A673 (cell line): Measurements from ENCODE around the gene NYNRIN. TPM values are rescaled to one million over a fixed set of nuclear protein-coding genes. Genes with fewer than 3 reads are reported as not detected.

Experiments
- BruUV-seq: library from RNA; stranded (reverse); fragments of 400-500 nt; replicated peaks from 2 replicates; lab custom pipeline; 2021; lab: Mats Ljungman, UMichigan
- CTCF ChIA-PET: fragments of 300-600 bp; sonication (Branson Sonifier 250); formaldehyde crosslinking; loops from one replicate; lab custom pipeline; 2022; ENCODE audit warnings: antibody characterized with exemption; lab: Charles Lee
- POLR2A ChIA-PET: fragments of 300-600 bp; sonication (Branson Sonifier 250); formaldehyde crosslinking; loops from one replicate; lab custom pipeline; 2022; ENCODE audit warnings: antibody characterized with exemption; ENCODE audit not compliant: low non-redundant PET; lab: Charles Lee
- DNase-seq: peaks from one replicate; pipeline ENCODE4 v3.0.0-alpha.2; 2015; ENCODE audit warnings: low spot score
- H3K27ac ChIP-seq: fragments of 200-600 bp; sonication (generic); 2 replicates; pipeline ENCODE4 v1.5.1; 2016; ENCODE audit warnings: mixed run types, low read depth, mild to moderate bottlenecking, mixed read lengths, antibody characterized with exemption, low read length; ENCODE audit not compliant: poor library complexity, severe bottlenecking
- H3K27me3 ChIP-seq: fragments of 200-600 bp; sonication (generic); replicated peaks from 2 replicates; pipeline ENCODE4 v1.6.1; 2017; ENCODE audit warnings: mixed run types, low read depth, mild to moderate bottlenecking, mixed read lengths, antibody characterized with exemption, low read length; ENCODE audit not compliant: insufficient read depth, poor library complexity
- H3K36me3 ChIP-seq: fragments of 200-600 bp; sonication (generic); 2 replicates; pipeline ENCODE4 v1.6.1; 2016; ENCODE audit warnings: mixed run types, mild to moderate bottlenecking, mixed read lengths, antibody characterized with exemption, low read length; ENCODE audit not compliant: insufficient read depth, poor library complexity, severe bottlenecking
- H3K4me1 ChIP-seq: fragments of 200-600 bp; sonication (generic); 2 replicates; pipeline ENCODE4 v1.6.1; 2017; ENCODE audit warnings: mixed run types, mild to moderate bottlenecking, mixed read lengths, antibody characterized with exemption, low read length; ENCODE audit not compliant: insufficient read depth, poor library complexity, severe bottlenecking
- H3K4me3 ChIP-seq: fragments of 200-600 bp; sonication (generic); 2 replicates; pipeline ENCODE4 v1.5.1; 2016; ENCODE audit warnings: low read depth, mixed run types, mild to moderate bottlenecking, mixed read lengths, low read length; ENCODE audit not compliant: poor library complexity, severe bottlenecking
- H3K9me3 ChIP-seq: fragments of 200-600 bp; sonication (generic); 2 replicates; pipeline ENCODE4 v1.6.1; 2016; ENCODE audit warnings: mixed run types, low read depth, mild to moderate bottlenecking, mixed read lengths, antibody characterized with exemption, low read length; ENCODE audit not compliant: poor library complexity, severe bottlenecking
- CTCF ChIP-seq: fragments of 300-800, 200-600 bp; sonication (generic); conservative IDR thresholded peaks from 2 replicates; pipeline ENCODE4 v1.5.1; 2017; ENCODE audit warnings: low read depth, mild to moderate bottlenecking, antibody characterized with exemption, low read length, moderate library complexity, mixed read lengths
- EZH2 ChIP-seq: fragments of 200-600 bp; sonication (generic); IDR thresholded peaks from 2 replicates; pipeline ENCODE4 v1.6.1; 2017; ENCODE audit warnings: borderline replicate concordance, low read depth, mild to moderate bottlenecking, mixed read lengths, antibody characterized with exemption, low read length; ENCODE audit not compliant: poor library complexity, severe bottlenecking
- intact Hi-C: fragments of 100-400 bp; cut with micrococcal nuclease; formaldehyde crosslinking; loops from one replicate; pipeline ENCODE4 v1.10.0; 2022; ENCODE audit not compliant: unreplicated experiment
- total RNA-seq: library from RNA; stranded (reverse); gene quantifications from 2 replicates; pipeline ENCODE4 v1.2.3, GENCODE V29; 2021

The NYNRIN gene
- total RNA-seq, 1 experiment from 2014 or later: 8.6 TPM

- POLR2A ChIA-PET: no interaction called here
- BruUV-seq: no TSS peak
Measured at GRCh38 chr14:24356208-24356607, 42.6 kb upstream of the NYNRIN start.

GRCh38 chr14:24360281-24360680 is 38.5 kb upstream of the NYNRIN start:
- ChIA-PET CTCF (no interaction called here), POLR2A (no interaction called here)
- TF ChIP-seq CTCF (no peak), EZH2 (no peak)
- intact Hi-C loops: no loop called here
- Histone ChIP-seq H3K9me3 (no peaks in the 10 kb centered on the region), H3K27ac (no peak overlapping the region), H3K27me3 (no peaks in the 10 kb centered on the region), H3K4me3 (no peak overlapping the region), H3K4me1 (no peaks in the 10 kb centered on the region), H3K36me3 (no peaks in the 10 kb centered on the region)
- BruUV-seq: no TSS peak
- no peak for DNase-seq

More at GRCh38 chr14:24356208-24356607, 42.6 kb upstream of the NYNRIN start:
- Histone ChIP-seq H3K4me3 (no peak overlapping the region), H3K27me3 (no peaks in the 10 kb centered on the region), H3K27ac (no peak overlapping the region), H3K9me3 (no peaks in the 10 kb centered on the region), H3K4me1 (peaks cover 7% of the 10 kb centered on the region), H3K36me3 (no peaks in the 10 kb centered on the region)
- TF ChIP-seq CTCF: no peak
- no peak for TF ChIP-seq EZH2
- DNase-seq: no peak
- intact Hi-C loops: no loop called here
- CTCF ChIA-PET: no interaction called here

GRCh38 chr14:24361326-24361725 is 37.5 kb upstream of the NYNRIN start:
- POLR2A ChIA-PET: interaction anchor here (0.5 kb wide), 1 partner anchor 1697 kb away, joined by 3 read pairs; no protein-coding TSS in a partner anchor
- H3K9me3 ChIP-seq: no peaks in the 10 kb centered on the region
- DNase-seq: no peak
- H3K4me3 ChIP-seq: no peak overlapping the region
- no peaks in the 10 kb centered on the region for H3K27me3 ChIP-seq
- BruUV-seq: no TSS peak
- no peaks in the 10 kb centered on the region for H3K36me3 ChIP-seq
- H3K27ac ChIP-seq: no peak overlapping the region
- CTCF ChIA-PET: no interaction called here
- intact Hi-C loops: no loop called here
- TF ChIP-seq CTCF (no peak), EZH2 (no peak)
- peaks cover 9% of the 10 kb centered on the region for H3K4me1 ChIP-seq
